GM10847 (cell line): ENCODE data around the gene CORIN.

Experiments
- POLR2A ChIP-seq: IDR thresholded peaks from 2 replicates; pipeline ENCODE4 v1.6.1; 2011; ENCODE audit not compliant: insufficient read length; ENCODE audit errors: extremely low read depth

Gene CORIN

GRCh38 chr4:47721892-47722575, 115.8 kb downstream of the CORIN start:
- no peak for TF ChIP-seq POLR2A

DNA sequence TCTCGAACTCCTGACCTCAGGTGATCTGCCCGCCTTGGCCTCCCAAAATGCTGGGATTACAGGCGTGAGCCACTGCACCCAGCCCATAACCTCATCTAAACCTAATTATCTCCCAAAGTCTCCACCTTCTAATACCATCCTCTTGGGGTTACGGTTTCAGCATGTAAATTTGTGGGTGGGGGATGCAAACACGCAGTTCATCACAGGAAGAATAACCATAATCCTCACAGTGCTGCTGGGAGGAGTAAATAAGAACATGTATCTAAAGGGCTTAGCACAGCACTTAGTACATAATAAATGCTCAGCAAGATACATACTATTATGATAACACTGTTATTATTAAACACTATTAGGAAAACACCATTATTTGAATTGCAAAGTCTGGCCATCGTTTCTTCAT, 116.4 kb downstream of the CORIN start:
- no peak for TF ChIP-seq POLR2A

- no peak for TF ChIP-seq POLR2A
Observed at GRCh38 chr4:47720787-47721186, 117.1 kb downstream of the CORIN start.

GRCh38 chr4:47719576-47719975, 118.3 kb downstream of the CORIN start:
- TF ChIP-seq POLR2A, result no peak

DNA sequence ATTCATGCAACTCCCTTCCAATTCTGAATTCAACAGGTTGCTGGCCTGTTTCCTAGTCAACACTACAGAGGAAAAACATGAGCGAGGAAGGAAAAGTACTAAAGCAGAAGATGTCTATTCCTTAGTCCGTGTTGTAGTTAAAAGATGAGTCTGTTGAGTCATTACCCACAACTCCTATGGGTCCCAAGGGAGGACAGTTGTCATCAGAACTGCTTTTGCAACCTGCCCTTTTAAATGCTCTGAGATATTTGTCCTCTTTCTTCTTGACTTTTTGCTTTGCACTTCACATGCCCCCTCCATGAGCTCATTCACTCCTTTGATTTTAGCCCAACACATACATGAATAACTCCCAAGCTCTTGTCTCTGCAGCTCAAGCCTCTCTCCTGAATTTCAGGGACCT, 119.2 kb downstream of the CORIN start:
- no peak for TF ChIP-seq POLR2A

- TF ChIP-seq POLR2A, result no peak
Observed at GRCh38 chr4:47717188-47717587, 120.7 kb downstream of the CORIN start.

DNA sequence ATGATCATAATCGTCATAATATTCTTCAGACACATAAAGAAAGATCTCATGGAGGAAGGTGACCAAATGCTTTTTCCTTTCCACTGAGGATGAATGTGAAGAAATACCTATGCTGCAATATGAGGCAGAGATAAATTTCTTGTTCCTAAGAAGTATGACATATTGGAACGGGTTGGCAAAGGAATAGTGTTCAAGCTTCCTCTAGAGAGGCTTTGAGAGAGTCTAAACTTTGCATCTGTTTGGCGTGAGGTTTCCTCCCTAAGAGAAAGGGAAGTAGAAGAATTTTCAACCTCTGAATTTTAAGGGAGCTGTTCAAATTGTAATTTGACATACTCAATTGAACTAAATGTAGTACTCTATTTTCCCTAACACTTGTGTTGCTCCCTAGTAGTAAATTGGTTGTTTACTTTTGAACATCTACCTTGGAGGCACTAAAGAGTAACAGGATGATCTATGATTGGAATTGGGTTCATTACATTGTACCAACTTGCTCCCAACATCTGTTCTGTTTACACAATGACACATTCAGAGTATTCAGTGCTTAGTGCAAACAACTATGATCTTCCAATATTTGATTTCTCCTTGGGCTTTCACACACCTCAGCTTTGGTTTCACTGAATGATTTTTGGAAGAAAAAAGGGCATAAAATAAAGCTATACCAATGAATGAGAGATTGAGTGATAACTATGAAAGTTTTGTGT, 122.0 kb downstream of the CORIN start:
- no peak for TF ChIP-seq POLR2A

DNA sequence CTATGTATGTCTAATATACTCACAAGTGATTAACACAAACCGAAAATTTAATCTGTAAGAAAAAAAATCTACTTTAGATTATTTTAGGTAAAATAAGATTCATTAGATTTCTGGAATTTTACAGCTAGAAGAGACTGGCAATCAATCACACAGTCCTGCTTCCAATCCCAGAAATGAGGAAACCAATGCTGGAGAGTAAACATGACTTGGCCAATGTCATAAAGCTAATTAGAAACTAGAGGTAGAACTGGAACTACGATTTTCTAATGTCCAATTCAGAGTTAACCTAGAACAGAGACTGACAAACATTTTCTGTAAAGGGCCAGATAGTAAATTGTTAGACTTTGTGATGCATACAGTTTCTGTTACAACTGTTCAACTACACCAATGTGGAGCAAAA, 123.6 kb downstream of the CORIN start:
- TF ChIP-seq POLR2A, result no peak

GRCh38 chr4:47713129-47713834, 124.6 kb downstream of the CORIN start:
- TF ChIP-seq POLR2A, result no peak

GRCh38 chr4:47711646-47712045, 126.2 kb downstream of the CORIN start:
- no peak for TF ChIP-seq POLR2A

GRCh38 chr4:47711183-47711582, 126.7 kb downstream of the CORIN start:
- no peak for TF ChIP-seq POLR2A

DNA sequence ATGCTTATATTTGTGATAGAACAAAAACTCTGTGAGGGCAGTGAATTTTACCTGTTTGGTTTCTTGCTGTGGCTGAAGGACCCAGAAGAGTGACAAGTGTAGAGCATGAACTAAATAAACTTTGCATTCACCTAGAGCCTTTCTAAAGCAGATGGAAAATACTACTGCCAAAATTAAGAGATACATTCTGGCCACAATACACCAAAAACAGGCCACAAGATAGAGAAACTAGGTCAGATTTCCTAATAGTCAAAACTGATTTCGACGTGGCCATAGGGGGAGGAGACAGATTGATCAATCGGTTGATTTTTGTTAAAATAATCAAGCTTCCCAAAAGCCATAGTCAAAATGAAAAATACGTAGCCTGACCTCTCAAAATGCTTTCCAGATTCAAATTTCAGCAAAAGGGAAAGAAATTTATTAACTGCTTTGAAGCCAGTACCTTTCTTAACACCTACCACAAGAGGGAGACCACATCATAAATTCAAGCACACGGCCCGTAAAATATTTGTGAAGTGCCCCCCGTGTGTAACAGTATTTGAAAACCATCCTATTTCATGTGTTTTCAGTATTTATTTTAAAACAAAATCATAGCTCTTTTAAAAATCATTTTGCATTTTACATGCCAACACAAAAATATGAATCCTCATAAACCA, 132.4 kb downstream of the CORIN start:
- no peak for TF ChIP-seq POLR2A

DNA sequence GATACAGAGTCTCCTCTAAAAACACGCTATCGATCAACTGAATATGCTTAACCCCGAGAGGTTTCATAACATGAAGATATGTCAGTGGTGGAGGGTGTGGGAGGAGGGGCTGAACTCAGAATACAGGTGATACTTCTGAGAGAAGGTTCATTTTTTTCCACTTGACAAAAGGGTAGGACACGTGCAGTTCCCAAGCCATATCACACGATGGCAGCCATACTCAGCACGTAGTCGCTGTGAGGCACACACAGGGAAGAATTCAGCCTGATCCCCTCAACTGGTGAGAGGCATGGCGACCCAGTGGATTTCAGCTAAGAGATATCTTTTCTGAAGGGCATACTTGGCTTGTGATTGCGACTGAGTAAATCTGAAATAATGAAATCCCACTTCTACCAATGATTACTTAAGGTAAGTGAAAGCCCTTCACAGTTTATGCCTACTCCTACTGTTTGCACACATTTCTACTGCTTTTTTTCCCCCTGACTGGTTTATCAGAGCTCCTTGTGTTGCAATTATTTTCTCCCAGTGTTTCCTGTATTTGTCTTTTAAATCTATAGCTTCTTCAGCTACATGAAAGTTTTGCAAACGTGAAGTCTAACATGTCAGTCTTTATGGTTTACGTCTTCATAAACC, 133.1 kb downstream of the CORIN start:
- TF ChIP-seq POLR2A, result no peak

DNA sequence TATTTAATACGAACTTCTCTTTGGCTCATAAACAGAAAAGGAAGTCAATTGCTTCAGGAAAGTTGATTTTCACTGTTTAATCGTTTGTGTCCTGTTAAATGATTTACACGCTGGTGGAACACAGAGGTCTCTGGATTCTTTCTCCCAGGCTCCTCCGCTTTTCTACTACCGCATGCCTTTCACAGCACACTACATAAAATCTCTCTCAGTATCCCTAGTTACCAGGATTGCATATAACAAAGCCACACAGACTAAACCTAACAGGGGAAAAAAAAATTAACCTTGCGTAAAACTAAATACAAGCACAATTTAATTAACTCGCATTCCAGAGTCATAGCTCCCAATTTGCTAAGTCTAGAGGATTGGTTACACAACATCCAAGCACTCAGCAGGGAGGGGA, 133.9 kb downstream of the CORIN start:
- TF ChIP-seq POLR2A, result no peak

DNA sequence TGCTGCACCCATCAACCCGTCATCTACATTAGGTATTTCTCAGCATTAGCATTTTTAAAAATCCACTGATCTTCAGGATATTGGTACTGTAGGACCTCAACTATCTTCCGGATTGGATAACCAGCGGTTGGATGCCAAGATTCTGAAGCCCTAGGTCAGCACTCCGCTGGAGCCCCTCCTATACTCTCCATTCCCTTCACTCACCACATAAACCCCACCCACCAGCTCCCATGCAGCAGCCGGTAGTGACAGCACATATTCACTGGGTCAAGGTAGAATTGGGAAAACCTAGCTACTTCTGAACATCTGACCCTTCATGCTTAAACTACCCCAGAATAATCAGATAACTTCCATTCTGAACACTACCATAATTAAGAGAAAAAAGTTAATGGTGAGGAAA, 134.9 kb downstream of the CORIN start:
- no peak for TF ChIP-seq POLR2A
